H1 (cell line): ENCODE data around the gene EEPD1. TPM values are rescaled to one million over a fixed set of nuclear protein-coding genes. Genes with fewer than 3 reads are reported as not detected.

ENCODE experiments used
- CTCF ChIA-PET: fragments of 300-600 bp; sonication (Branson Sonifier 250); formaldehyde crosslinking; loops from one replicate; lab custom pipeline; 2021; ENCODE audit not compliant: partially characterized antibody; lab: Charles Lee
- POLR2A ChIA-PET: fragments of 300-600 bp; sonication (Branson Sonifier 250); formaldehyde crosslinking; loops from one replicate; lab custom pipeline; 2021; ENCODE audit warnings: inconsistent platforms; ENCODE audit not compliant: partially characterized antibody; lab: Charles Lee
- DNase-seq, 2 experiments: peaks; one replicate each; pipeline versions ENCODE4 v3.0.0 to v3.0.0-alpha.2; 2010 to 2022; ENCODE audit warnings: low spot score in 2 of 2, low read depth in 1 of 2, mixed read lengths in 1 of 2
- FAIRE-seq: peaks from 2 replicates; lab custom pipeline; 2011; peaks lifted over from hg19 to GRCh38; lab: Jason Lieb, UNC
- H2AFZ ChIP-seq: 2 replicates; pipeline ENCODE4 v1.8.1; 2012; ENCODE audit warnings: low read length, inconsistent platforms
- H2AK5ac ChIP-seq: 2 replicates; pipeline ENCODE4 v1.6.1; 2013; ENCODE audit warnings: low read depth, low read length
- H2BK120ac ChIP-seq: replicated peaks from 2 replicates; pipeline ENCODE3; 2013; ENCODE audit warnings: low read depth, low read length, inconsistent platforms
- H2BK12ac ChIP-seq: 2 replicates; pipeline ENCODE4 v1.6.1; 2013; ENCODE audit warnings: low read depth, low read length
- H2BK15ac ChIP-seq: 2 replicates; pipeline ENCODE4 v1.6.1; 2013; ENCODE audit warnings: low read length
- H2BK20ac ChIP-seq: 2 replicates; pipeline ENCODE4 v1.6.1; 2013; ENCODE audit warnings: low read length
- H2BK5ac ChIP-seq: 2 replicates; pipeline ENCODE4 v1.6.1; 2013; ENCODE audit warnings: low read depth, low read length
- H3K14ac ChIP-seq: 2 replicates; pipeline ENCODE4 v1.6.1; 2013; ENCODE audit warnings: inconsistent platforms; ENCODE audit not compliant: insufficient read length
- H3K18ac ChIP-seq: 2 replicates; pipeline ENCODE4 v1.6.1; 2013; ENCODE audit warnings: low read length; ENCODE audit errors: extremely low read depth
- H3K23ac ChIP-seq: 2 replicates; pipeline ENCODE4 v1.6.1; 2013; ENCODE audit warnings: inconsistent platforms; ENCODE audit not compliant: insufficient read length
- H3K23me2 ChIP-seq: 2 replicates; pipeline ENCODE4 v1.6.1; 2013; ENCODE audit warnings: low read depth, low read length
- H3K27ac ChIP-seq: 2 replicates; pipeline ENCODE4 v1.6.1; 2011; ENCODE audit warnings: low read depth, low read length, inconsistent platforms
- H3K27me3 ChIP-seq, 4 experiments: replicated peaks in 1 of 4; 1 replicate in 1 of 4; 2 replicates in 3 of 4; pipeline versions ENCODE4 v1.6.1 to v1.8.1; 2011 to 2013; ENCODE audit warnings: low read length in 3 of 4, mild to moderate bottlenecking in 3 of 4, inconsistent platforms in 2 of 4, mixed read lengths in 2 of 4, moderate library complexity in 1 of 4; ENCODE audit not compliant: control insufficient read depth in 3 of 4, insufficient read depth in 3 of 4; ENCODE audit errors: extremely low read depth in 1 of 4
- H3K36me3 ChIP-seq, 4 experiments: 2 replicates each; pipeline versions ENCODE4 v1.6.1 to v1.8.1; 2011 to 2013; ENCODE audit warnings: mild to moderate bottlenecking in 4 of 4, low read length in 3 of 4, moderate library complexity in 2 of 4, control low read depth in 1 of 4, inconsistent platforms in 1 of 4; ENCODE audit not compliant: insufficient read depth in 4 of 4, control insufficient read depth in 2 of 4
- H3K4ac ChIP-seq: replicated peaks from 2 replicates; pipeline ENCODE3; 2013; ENCODE audit warnings: low read length, low read depth, mixed read lengths, inconsistent platforms; ENCODE audit not compliant: insufficient read length
- H3K4me1 ChIP-seq, 4 experiments: replicated peaks in 1 of 4; 1 replicate in 1 of 4; 2 replicates in 3 of 4; pipeline versions ENCODE4 v1.6.1 to v1.8.1; 2011 to 2013; ENCODE audit warnings: low read length in 3 of 4, inconsistent platforms in 2 of 4, mixed read lengths in 1 of 4; ENCODE audit not compliant: insufficient read depth in 4 of 4, control insufficient read depth in 3 of 4
- H3K4me2 ChIP-seq, 2 experiments: 2 replicates each; pipeline versions ENCODE4 v1.6.1 to v1.8.1; 2011 to 2013; ENCODE audit warnings: low read depth in 2 of 2, low read length in 2 of 2, control low read depth in 1 of 2, inconsistent platforms in 1 of 2, mild to moderate bottlenecking in 1 of 2; ENCODE audit not compliant: insufficient read depth in 1 of 2
- H3K4me3 ChIP-seq, 4 experiments: fragments of 200-600, 300-600 bp in 1 of 4; sonication (generic), shearing (Covaris generic), sonication (Bioruptor Twin) in 1 of 4; 2 replicates each; pipeline versions ENCODE4 v1.5.1 to v1.8.1; 2011 to 2016; ENCODE audit warnings: low read length in 4 of 4, low read depth in 3 of 4, control low read depth in 2 of 4, inconsistent platforms in 2 of 4, mild to moderate bottlenecking in 2 of 4, mixed read lengths in 1 of 4, moderate library complexity in 1 of 4; ENCODE audit not compliant: insufficient read depth in 2 of 4; ENCODE audit errors: extremely low read depth in 1 of 4
- H3K56ac ChIP-seq: replicated peaks from 2 replicates; pipeline ENCODE3; 2013; ENCODE audit warnings: low read depth, mild to moderate bottlenecking, mixed read lengths, low read length, inconsistent platforms; ENCODE audit not compliant: insufficient read length
- H3K79me1 ChIP-seq: 2 replicates; pipeline ENCODE4 v1.6.1; 2013; ENCODE audit warnings: low read depth, low read length, control low read depth
- H3K79me2 ChIP-seq, 2 experiments: 2 replicates each; pipeline versions ENCODE4 v1.6.1 to v1.8.1; 2012 to 2013; ENCODE audit warnings: low read length in 2 of 2, mild to moderate bottlenecking in 2 of 2, inconsistent platforms in 1 of 2; ENCODE audit not compliant: insufficient read depth in 2 of 2, control insufficient read depth in 1 of 2
- H3K9ac ChIP-seq, 4 experiments: replicated peaks in 1 of 4; 1 replicate in 1 of 4; 2 replicates in 3 of 4; pipeline versions ENCODE4 v1.6.1 to v1.8.1; 2011 to 2013; ENCODE audit warnings: low read depth in 3 of 4, low read length in 3 of 4, control low read depth in 2 of 4, mild to moderate bottlenecking in 2 of 4, moderate library complexity in 2 of 4, inconsistent platforms in 1 of 4; ENCODE audit errors: extremely low read depth in 1 of 4
- H3K9me3 ChIP-seq, 2 experiments: 2 replicates each; pipeline versions ENCODE4 v1.6.1 to v1.8.1; 2012 to 2013; ENCODE audit warnings: mild to moderate bottlenecking in 2 of 2, moderate library complexity in 2 of 2, control low read depth in 1 of 2, inconsistent platforms in 1 of 2, low read depth in 1 of 2, low read length in 1 of 2, mixed read lengths in 1 of 2; ENCODE audit not compliant: insufficient read depth in 2 of 2
- H4K20me1 ChIP-seq, 2 experiments: replicated peaks in 1 of 2; 2 replicates each; pipeline versions ENCODE3 to v1.8.1; 2011 to 2013; ENCODE audit warnings: inconsistent platforms in 2 of 2, low read length in 2 of 2, mild to moderate bottlenecking in 1 of 2; ENCODE audit not compliant: insufficient read depth in 2 of 2, control insufficient read depth in 1 of 2
- H4K5ac ChIP-seq: 2 replicates; pipeline ENCODE4 v1.6.1; 2013; ENCODE audit warnings: low read length, low read depth, mixed read lengths, inconsistent platforms; ENCODE audit not compliant: insufficient read length
- H4K8ac ChIP-seq: 2 replicates; pipeline ENCODE4 v1.8.0; 2013; ENCODE audit warnings: mild to moderate bottlenecking, moderate library complexity, low read length, inconsistent platforms; ENCODE audit not compliant: insufficient read depth; ENCODE audit errors: extremely low read depth
- H4K91ac ChIP-seq: replicated peaks from 2 replicates; pipeline ENCODE3; 2013; ENCODE audit warnings: low read length, mixed read lengths, inconsistent platforms; ENCODE audit not compliant: insufficient read length
- CBX5 ChIP-seq: fragments of 300-800, 300-1000 bp; sonication (generic); IDR thresholded peaks from 2 replicates; pipeline ENCODE4 v1.7.1; 2016; ENCODE audit warnings: antibody characterized with exemption, low read length, low read depth
- CEBPB ChIP-seq: IDR thresholded peaks from 2 replicates; pipeline ENCODE4 v1.6.1; 2012; ENCODE audit warnings: low read depth, low read length
- EZH2 ChIP-seq: fragments of 200-600 bp; sonication (generic); IDR thresholded peaks from 2 replicates; pipeline ENCODE4 v1.7.1; 2012; ENCODE audit warnings: low read depth, mild to moderate bottlenecking, moderate library complexity, low read length, inconsistent platforms; ENCODE audit not compliant: severe bottlenecking
- NANOG ChIP-seq: IDR thresholded peaks from 2 replicates; pipeline ENCODE4 v1.6.1; 2011; ENCODE audit warnings: low read length, low read depth, mild to moderate bottlenecking, inconsistent platforms; ENCODE audit not compliant: insufficient read depth, poor library complexity, severe bottlenecking
- POLR2AphosphoS5 ChIP-seq: IDR thresholded peaks from 2 replicates; pipeline ENCODE4 v1.6.1; 2011; ENCODE audit warnings: low read depth, low read length
- SUZ12 ChIP-seq: fragments of 200-600 bp; sonication (generic); IDR thresholded peaks from 2 replicates; pipeline ENCODE4 v1.6.1; 2012; ENCODE audit warnings: mild to moderate bottlenecking, inconsistent platforms, low read length, moderate library complexity, mixed read lengths
- YY1 ChIP-seq: IDR thresholded peaks from 2 replicates; pipeline ENCODE4 v1.6.1; 2011; ENCODE audit warnings: low read depth, mild to moderate bottlenecking, low read length
- WGBS, 2 experiments: shearing (Covaris generic) in 1 of 2; methylation state at CpG; one replicate each; pipeline versions ENCODE4 v1.1.6 to v1.1.7; 2013 to 2015; ENCODE audit warnings: low lambda C conversion rate in 2 of 2, mixed read lengths in 2 of 2, inconsistent platforms in 1 of 2, low coverage in 1 of 2, missing lambda C conversion rate in 1 of 2; ENCODE audit not compliant: insufficient replicate concordance in 2 of 2, insufficient coverage in 1 of 2, insufficient read length in 1 of 2; ENCODE audit errors: extremely low coverage in 1 of 2, missing lambda C conversion rate in 1 of 2; 5-methylcytosine and 5-hydroxymethylcytosine counted together
- polyA plus RNA-seq, 7 experiments: library from polyadenylated mRNA; depleted of rRNA in 3 of 7; stranded (reverse) in 5 of 7; unstranded in 2 of 7; fragments of >200 nt in 5 of 7; fragments of 200-250 nt in 2 of 7; gene quantifications; 1 replicate in 5 of 7; 2 replicates in 1 of 7; 4 replicates in 1 of 7; pipeline versions ENCODE4 v1.2.1 to v1.2.3, GENCODE V29; 2011 to 2013; ENCODE audit warnings: missing spikeins in 2 of 7, mixed read lengths in 2 of 7
- total RNA-seq: library from RNA; stranded (reverse); fragmentation: NEBNext Ultra II Directional; extraction: Animal tissue kit (Norgen Biotek cat#: 25700); gene quantifications from 2 replicates; pipeline ENCODE4 v1.2.1, GENCODE V29; 2021
- TF ChIP-seq, protein P1 (sequence below), 3 experiments: IDR thresholded peaks; 1 replicate in 2 of 3; 2 replicates in 1 of 3; pipeline versions ENCODE4 v1.5.1 to v1.6.1; 2011; ENCODE audit warnings: low read length in 3 of 3, mild to moderate bottlenecking in 3 of 3, inconsistent platforms in 2 of 3, low read depth in 1 of 3, moderate library complexity in 1 of 3; ENCODE audit not compliant: insufficient read depth in 1 of 3; ENCODE audit errors: control extremely low read depth in 1 of 3

EEPD1 gene
- total and polyA plus RNA-seq, 2 of the 8 experiments (the other 6 are each of a cell fraction or from before 2014, with no cell fraction given) = 3.1 to 7.8 TPM

DNA sequence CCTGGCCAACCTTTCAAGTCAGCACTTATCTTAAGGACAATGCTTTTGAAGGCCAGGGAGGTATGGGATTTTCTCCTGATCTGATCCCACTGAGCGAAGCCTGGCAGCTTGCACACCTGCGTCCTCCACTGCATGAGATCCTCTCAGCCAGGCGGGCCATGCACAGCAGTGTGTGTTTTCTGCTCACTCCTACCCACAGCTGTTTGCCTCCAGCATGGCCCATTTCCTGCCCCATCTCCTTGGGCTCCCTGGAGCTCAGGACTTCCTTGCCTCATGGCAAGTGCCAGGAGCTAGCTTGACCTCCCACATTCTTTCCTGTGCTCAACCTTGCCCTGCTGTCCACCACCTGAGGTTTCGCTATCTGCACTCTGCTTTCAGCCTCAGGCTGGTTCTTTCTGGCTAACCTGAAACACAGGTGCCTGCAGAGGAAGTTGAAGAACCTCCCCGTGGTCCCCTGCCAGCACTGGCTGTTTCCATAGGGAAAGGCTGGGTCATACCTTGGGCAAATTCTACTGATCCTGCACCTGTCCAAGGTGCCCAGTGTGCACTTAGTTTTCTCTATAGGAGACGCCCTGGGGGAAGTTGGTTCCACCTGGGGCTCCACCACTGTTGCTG lies 43.9 kb upstream of the EEPD1 start:
- POLR2A ChIA-PET = no interaction called here

More for the DNA sequence above, 43.9 kb upstream of the EEPD1 start:
- H2BK120ac ChIP-seq = no peak overlapping the region
- no peak overlapping the region for H3K14ac ChIP-seq
- WGBS, 2 experiments = 86% methylated on average over 6 of the region's 6 CpGs; no CpG with 5 or more reads in 1 of the 2 experiments
- H4K5ac ChIP-seq = no peak overlapping the region
- FAIRE-seq (no peak), DNase-seq (no peak)
- H2BK20ac ChIP-seq = no peak overlapping the region
- H2BK15ac ChIP-seq = no peak overlapping the region
- H4K8ac ChIP-seq = no peak overlapping the region
- H3K27ac ChIP-seq = no peak overlapping the region
- H3K27me3 ChIP-seq = no peaks in the 10 kb centered on the region
- no peaks in the 10 kb centered on the region for H3K23me2 ChIP-seq
- no peak overlapping the region for H3K23ac ChIP-seq
- no peak overlapping the region for H3K4ac ChIP-seq
- H3K4me3 ChIP-seq = no peak overlapping the region
- TF ChIP-seq SUZ12 = no peak
- TF ChIP-seq, protein P1, sequence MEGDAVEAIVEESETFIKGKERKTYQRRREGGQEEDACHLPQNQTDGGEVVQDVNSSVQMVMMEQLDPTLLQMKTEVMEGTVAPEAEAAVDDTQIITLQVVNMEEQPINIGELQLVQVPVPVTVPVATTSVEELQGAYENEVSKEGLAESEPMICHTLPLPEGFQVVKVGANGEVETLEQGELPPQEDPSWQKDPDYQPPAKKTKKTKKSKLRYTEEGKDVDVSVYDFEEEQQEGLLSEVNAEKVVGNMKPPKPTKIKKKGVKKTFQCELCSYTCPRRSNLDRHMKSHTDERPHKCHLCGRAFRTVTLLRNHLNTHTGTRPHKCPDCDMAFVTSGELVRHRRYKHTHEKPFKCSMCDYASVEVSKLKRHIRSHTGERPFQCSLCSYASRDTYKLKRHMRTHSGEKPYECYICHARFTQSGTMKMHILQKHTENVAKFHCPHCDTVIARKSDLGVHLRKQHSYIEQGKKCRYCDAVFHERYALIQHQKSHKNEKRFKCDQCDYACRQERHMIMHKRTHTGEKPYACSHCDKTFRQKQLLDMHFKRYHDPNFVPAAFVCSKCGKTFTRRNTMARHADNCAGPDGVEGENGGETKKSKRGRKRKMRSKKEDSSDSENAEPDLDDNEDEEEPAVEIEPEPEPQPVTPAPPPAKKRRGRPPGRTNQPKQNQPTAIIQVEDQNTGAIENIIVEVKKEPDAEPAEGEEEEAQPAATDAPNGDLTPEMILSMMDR (IDR thresholded peaks at IDR 0.05; ENCODE audit: control extremely low read depth in 1 of 3, insufficient read depth in 1 of 3, low read depth in 1 of 3, low read length in 3 of 3) = no peak
- no peak for TF ChIP-seq EZH2
- no peak for TF ChIP-seq YY1
- TF ChIP-seq CEBPB = no peak
- TF ChIP-seq NANOG = no peak
- TF ChIP-seq CBX5 = no peak
- no peak for TF ChIP-seq POLR2AphosphoS5
- H3K4me2 ChIP-seq = no peak overlapping the region
- no peaks in the 10 kb centered on the region for H3K36me3 ChIP-seq
- H2AK5ac ChIP-seq = no peak overlapping the region
- no peaks in the 10 kb centered on the region for H4K20me1 ChIP-seq
- CTCF ChIA-PET = interaction anchor here (0.9 to 3.0 kb wide), 4 partner anchors 20 to 95 kb away, joined by 3 to 12 read pairs (median 3); no protein-coding TSS in a partner anchor
- no peak overlapping the region for H2BK5ac ChIP-seq
- no peak overlapping the region for H2BK12ac ChIP-seq
- no peak overlapping the region; the same call in 1 of the 2 replicates for H2AFZ ChIP-seq
- no peaks in the 10 kb centered on the region for H3K79me1 ChIP-seq
- no peak overlapping the region for H3K18ac ChIP-seq
- no peak overlapping the region for H3K56ac ChIP-seq
- no peaks in the 10 kb centered on the region for H3K9me3 ChIP-seq
- H3K9ac ChIP-seq = no peak overlapping the region
- no peak overlapping the region for H4K91ac ChIP-seq
- H3K79me2 ChIP-seq = no peaks in the 10 kb centered on the region
- no peaks in the 10 kb centered on the region; a peak in 1 of 7 replicates for H3K4me1 ChIP-seq
